ENCODE data around the gene HOXB3.

Gene HOXB3

GRCh38 chr17:48555258-48556228 lies 34.5 kb downstream of the HOXB3 start:
- no peak for DNase-seq

GRCh38 chr17:48554412-48555257 lies 35.4 kb downstream of the HOXB3 start:
- DNase-seq, result no peak

- DNase-seq, result no peak
Observed at GRCh38 chr17:48553826-48554225, 36.2 kb downstream of the HOXB3 start.

GRCh38 chr17:48553190-48553547 lies 36.9 kb downstream of the HOXB3 start:
- DNase-seq, result no peak

GRCh38 chr17:48552466-48553189 lies 37.4 kb downstream of the HOXB3 start:
- DNase-seq, result no peak

- no peak for DNase-seq
Observed at GRCh38 chr17:48551596-48552465, 38.2 kb downstream of the HOXB3 start.

GRCh38 chr17:48551214-48551555 lies 38.9 kb downstream of the HOXB3 start:
- no peak for DNase-seq

- no peak for DNase-seq
Observed at GRCh38 chr17:48550502-48551213, 39.4 kb downstream of the HOXB3 start.

GRCh38 chr17:48549914-48550501 lies 40.0 kb downstream of the HOXB3 start:
- no peak for DNase-seq

GRCh38 chr17:48549281-48549630 lies 40.8 kb downstream of the HOXB3 start:
- DNase-seq, result no peak

GRCh38 chr17:48548523-48549280 lies 41.3 kb downstream of the HOXB3 start:
- peak in 1 of 2 donors; percentile 12 for DNase-seq

GRCh38 chr17:48547808-48548522 lies 42.1 kb downstream of the HOXB3 start:
- no peak for DNase-seq

GRCh38 chr17:48546924-48547807 lies 42.9 kb downstream of the HOXB3 start:
- DNase-seq, result no peak

GRCh38 chr17:48546137-48546923 lies 43.7 kb downstream of the HOXB3 start:
- DNase-seq, result no peak

GRCh38 chr17:48545539-48545938 lies 44.5 kb downstream of the HOXB3 start:
- DNase-seq, result no peak

- no peak for DNase-seq
Observed at GRCh38 chr17:48545022-48545375, 45.0 kb downstream of the HOXB3 start, which contains the start of gene HOXB2. Gene HOXB2 (minus strand): TSS chr17:48545109. CDS start chr17:48544911, 198 bp downstream.

GRCh38 chr17:48544349-48545021 lies 45.6 kb downstream of the HOXB3 start:
- peak in 1 of 2 donors; percentile 63 for DNase-seq
